GM18499 (cell line): Measurements from ENCODE around the gene CEP120.

Source experiments
- ATAC-seq: cut with Tn5 transposase; IDR thresholded peaks from one replicate; pipeline ENCODE4 v1.9.1; 2021; ENCODE audit warnings: moderate number of reproducible peaks; ENCODE audit not compliant: insufficient read depth, unreplicated experiment

The CEP120 gene

DNA sequence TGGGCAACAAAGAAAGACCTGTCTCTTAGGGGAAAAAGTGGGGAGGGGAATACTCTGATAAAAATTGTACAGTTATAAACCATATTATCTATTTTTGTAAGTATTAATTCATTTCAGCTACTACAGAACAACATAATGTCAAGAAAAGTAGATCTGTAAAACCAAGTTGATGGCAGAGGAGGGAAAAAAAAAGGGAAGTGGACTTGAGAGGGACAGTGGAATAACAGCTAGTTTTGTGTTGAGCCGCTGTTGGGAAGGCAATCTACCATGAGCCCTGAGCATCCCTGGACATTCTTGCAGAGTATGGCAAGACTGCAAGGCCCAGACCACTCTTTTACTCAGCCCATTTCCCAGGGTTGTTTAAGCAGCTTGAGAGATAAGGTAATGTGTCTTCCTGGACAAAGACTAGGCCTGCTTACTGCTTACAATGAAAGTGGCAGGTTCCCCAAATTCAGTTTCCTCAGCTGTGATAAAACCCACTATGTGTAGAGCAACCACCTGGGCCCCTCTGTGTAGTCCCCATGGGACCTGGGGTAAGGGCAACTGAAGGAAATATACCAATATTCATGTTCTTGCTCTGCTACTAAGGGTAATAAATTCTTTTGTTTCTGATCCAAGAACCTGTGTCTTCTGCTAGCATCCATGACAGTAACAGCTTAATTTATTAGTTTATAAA lies 25.0 kb downstream of the CEP120 start:
- no peak for ATAC-seq

DNA sequence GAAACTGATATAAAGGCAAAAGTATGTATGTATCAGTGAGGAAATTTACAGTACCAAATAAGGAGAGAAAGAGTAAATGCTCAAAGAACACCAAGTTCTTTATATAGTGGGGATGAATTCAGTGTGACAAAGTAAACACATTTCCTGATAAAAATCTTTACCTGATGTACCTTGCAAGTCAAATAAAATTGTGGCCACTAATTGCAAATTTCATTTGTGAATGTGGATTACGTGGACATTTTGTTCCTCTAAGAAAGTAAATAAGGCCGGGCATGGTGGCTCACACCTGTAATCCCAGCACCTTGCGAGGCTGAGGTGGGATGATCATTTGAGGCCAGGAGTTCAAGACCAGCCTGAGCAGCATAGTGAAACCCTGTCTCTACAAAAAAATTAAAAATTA lies 25.7 kb downstream of the CEP120 start:
- no peak for ATAC-seq

DNA sequence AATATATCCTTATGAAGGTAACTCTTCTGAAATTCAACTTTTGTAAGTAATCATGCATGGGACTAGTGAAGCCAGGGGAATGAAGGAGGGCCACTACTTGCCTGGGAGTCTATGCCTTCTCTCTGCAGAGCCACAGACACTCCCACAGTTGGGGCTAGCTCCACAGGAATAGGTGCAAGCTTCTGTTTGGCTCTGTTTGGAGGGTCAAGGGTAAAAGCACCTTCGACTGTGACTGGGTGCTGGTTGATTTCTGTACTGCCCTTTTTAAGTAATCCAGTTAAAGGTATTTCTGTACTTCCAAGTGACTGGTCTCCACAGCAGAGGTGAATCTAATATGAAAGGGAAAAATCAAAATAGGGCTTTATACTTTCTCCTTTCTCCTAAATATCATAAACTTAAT lies 32.2 kb downstream of the CEP120 start:
- ATAC-seq = no peak

DNA sequence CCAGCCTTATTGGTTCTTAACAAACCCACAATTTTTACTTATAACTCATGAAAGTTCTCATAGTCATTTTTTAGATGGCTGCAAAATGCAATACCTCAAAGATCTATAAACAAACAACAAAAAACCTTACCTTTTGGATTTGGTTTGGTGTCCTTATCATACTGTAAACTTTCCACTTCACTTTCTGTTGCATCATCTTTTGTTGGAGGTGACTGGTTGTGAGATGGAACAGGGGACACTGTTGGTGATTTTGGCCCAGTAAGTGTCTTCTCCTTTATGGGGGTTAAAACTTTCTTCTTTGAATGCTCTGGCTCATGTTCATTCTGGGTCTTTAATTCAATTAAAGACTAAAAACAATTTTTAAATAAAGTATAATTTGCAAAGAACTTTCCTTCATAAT lies 33.4 kb downstream of the CEP120 start:
- ATAC-seq = no peak

DNA sequence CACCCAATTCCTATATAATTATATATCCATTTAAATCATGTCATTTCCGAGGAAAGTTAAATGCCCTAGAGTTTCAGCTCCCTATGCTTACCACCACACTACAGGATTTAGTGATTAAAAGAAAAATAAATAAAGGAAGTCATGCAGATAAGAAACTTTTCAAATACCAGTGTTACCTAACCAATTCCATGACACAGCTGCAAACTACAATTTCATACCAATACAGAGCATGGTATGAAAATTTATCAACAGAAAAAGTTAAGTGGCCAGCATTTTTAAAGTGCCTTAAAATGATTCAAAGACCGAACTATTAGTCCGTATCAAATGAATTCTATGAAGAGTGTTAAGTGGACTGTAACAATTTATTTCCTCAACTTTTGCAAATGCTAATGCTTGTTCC lies 35.9 kb downstream of the CEP120 start:
- ATAC-seq = no peak

DNA sequence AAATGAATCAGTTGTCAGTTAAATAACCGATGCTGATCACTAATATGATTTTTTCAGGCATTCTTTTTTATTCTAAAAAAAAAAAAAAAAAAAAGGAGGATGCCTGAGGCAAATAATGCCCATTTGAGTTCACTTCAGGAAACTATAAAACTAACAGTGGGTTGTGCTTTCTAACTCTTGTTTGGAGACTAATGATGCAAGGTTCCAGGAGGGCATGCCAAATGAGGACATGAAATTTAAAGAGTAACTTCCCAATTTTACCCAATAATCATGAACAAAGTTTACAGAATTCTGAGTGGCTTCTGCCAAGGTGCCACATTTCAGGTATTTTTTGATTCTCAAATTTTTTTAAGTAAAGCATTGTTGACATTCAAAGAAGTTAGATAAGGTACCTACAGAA lies 41.0 kb downstream of the CEP120 start:
- ATAC-seq = no peak

DNA sequence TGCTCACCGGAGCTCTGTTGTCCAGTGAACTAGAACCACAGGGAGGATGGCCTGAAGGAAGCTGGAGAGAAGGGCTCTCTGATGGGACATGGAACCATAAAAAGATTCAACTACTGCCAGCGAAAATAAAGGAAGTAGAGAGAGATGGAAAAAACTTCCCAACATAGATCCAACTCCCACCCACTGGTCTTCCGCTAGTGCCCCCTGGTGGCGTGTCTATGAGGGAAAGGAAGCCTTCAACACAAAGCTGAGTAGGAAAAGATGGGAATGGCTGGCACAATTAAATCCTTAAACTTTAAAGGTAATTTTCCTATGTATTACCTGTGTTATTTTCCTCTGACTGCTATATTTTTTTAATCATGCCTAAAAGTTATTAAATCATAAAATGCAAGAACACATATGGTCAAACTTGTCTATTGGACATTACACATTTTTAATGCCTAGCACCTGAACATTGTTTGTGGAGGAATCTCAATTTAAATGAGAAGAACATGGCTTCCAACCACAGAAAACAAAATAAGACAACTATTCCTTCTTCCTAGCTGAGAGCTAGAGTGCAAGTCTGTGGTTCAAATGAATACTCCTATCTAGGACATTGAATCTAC lies 51.5 kb downstream of the CEP120 start:
- no peak for ATAC-seq

DNA sequence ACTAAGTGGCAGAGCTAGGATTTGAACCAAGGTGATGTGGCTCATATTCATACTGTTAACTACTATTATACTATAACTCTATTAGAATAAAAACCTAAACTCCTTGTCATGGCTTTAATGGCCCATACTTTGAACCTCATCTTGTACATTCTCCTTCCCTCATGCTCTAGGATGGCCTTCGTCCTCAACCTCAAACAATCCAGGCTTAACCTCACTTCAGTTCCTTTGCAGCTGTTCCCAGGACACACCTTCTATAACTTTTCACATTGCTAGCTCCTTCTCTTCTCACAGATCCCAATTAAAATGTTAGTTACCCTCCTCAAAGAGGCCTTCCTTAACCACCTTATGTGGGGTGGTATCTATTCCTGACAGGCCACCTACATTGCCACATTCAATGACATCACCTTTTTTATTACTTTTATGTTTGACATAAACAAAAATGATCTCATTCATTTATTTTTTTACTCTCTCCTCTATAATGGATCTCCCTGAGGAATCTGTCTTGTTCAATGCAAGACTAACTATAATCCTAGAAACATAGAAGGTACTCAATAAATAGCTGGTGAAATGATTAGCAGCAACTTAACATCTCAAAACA lies 53.7 kb downstream of the CEP120 start:
- ATAC-seq = no peak

DNA sequence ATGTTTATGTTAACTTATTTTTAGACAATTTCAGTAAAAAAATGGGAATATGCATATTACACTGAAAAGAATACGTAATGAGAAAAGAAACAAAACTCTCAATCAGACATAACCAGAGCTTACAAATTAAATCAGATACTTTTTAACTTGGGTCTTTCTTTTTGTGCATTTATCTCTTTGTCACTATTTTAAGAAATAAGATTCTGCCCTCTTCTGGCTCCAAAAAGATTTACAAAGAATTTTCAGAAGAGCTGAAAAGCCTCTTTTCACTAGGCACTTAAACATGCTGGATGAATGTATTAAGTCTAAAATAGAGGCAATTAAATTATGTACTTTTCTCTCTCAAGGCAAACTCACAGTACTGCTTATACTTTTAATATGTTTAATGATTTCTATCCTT lies 55.5 kb downstream of the CEP120 start:
- no peak for ATAC-seq

DNA sequence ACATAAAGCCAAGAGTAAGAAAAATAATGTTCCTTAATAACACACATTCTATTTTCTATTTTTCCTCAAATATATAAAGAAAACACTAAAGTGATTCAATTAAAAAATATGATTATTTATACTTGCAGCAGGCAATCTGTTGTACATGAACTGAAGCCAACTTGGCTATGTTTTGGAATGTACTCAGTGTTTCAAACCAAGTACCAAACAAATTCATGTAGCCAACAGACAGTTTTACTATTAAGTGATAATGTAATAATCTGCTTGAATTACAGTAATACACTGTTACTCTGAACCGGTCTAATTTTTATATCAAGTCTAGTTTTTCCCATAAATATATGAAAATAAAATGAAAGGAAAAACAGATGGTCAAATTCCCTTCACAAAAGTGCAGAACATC lies 58.0 kb downstream of the CEP120 start:
- no peak for ATAC-seq

DNA sequence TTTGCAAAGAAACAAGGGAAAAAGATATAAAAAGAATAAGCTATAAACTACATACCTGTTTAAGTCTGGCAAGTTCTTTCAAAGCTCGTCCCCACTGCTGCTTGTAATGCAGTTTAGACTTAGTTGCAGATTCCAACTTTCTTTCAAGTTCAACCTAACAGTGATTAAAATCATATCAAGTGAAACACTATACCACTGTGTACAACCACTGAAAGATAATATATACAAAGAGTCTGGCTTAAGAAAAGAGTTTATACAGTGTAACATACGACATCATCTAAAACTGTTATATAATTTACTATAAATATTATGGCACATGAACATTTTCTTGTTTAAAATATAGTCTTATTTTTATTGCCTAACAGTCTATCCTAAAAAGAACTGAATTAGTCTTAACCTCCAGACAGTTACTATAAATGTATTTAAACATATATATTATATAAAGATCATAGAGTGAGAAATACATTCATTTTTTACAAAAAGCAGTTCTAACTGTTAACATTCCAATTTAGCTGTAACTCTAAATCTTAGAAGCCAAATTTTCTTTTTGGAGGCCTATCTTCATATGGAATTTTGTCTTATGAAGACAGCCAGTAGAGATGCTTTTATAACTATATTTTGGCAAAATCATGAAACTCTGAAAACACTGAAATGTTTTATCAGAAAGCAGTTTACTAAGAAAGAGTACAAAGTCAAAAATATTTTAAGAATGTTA lies 58.6 kb downstream of the CEP120 start:
- no peak for ATAC-seq

DNA sequence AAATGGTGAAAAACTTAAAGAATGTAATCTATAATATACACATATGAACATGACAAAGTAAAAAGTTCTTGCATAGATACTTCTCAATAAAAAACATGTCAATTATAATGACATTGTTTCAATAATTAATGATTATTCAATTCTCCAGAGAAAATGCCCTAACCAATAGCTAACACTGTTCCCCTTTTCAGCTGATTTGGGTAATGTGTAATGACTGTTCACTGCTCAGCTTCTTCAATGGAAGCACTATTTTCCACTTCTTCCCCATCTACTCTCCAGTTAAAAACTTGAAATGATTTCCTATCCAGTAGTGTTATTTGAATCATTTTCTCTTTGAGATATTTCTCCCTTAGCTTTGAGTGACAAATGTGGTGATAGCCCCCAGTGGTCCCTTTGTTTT lies 62.3 kb downstream of the CEP120 start:
- no peak for ATAC-seq

DNA sequence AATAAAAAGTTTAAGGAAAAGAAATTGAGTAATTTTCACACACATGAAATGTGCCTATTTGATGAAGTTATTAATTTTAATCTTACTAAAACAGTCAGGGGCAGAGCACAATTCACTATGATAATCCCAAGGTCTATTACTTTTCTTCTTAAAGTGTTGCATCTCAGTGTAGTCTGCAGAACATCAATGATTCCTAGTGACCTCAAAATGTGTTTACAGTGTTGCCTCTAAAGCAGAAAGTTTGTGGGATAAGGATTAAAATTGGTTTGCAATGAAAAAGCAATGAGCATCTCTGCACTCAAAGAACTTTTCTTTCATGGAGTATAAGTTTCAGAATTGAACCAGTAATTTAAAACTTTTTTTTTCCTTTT lies 63.0 kb downstream of the CEP120 start:
- ATAC-seq = no peak

DNA sequence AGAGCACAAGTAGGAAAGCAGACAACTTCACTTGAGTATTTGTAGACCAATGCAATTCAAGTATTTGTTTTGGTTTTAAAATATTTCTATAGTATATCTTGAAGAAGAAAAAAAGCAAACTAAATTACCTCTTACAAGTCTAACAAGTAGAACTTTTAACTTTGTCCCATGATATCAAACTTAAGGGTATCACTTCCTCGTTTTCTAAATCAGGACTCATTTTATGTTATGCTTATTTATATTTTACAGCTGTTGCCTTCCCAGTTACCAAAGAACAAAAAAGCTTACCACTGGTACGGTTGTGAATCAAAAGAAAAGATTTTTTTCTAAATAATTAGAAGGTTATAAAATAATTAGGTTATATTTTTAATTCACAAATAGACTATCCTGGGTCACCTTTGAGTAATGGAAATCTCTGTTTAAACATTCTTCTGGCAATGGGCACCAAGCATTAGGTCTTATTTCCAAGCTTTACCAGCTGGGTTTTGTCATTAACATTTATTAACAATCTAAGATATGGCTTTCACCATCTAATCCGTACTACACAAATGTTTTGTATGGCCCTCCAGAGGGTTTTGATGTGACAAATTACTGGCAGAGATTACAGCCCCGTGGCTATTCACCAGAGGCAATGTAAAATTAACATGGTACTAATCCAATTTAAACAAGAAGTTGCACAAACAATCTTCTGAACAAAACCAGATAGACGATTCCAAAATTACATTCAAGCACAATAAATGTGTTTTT lies 63.6 kb downstream of the CEP120 start:
- ATAC-seq = no peak

DNA sequence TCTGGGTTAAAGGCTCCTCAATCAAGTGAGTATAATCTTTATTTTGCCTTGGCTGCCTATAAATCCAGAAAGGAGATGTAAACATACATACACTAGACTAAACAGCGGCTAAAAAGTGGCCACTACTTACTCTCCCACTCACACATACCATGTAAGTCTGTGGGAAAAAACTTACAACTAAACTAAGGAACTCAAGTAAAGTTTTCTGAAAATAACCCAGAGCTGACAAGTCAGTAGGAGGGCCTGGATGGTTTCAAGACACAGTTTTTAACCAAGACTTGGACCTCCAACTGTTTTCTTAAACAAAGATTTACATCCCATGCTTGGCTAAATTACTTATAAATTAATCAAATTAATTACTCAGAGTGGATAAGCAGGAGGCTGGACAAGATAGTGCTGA lies 64.5 kb downstream of the CEP120 start:
- no peak for ATAC-seq

DNA sequence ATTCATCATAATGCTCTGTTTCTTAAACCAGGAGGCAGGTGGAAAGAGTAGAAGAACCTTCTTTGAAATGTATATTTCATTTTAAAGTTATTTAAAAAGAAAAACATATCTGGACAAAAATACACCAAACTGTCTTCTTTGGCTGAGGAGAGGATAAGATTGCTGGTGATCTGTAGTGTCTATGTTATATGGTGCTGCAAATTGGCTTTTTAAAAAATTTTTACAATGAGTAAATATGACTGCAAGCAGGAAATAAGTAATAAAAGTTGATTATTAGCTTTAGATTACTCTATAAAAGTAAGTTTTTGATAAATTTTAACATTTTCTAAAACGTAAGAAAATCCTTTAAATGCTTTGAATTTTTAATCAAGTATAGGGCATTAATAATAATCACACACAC lies 64.9 kb downstream of the CEP120 start:
- no peak for ATAC-seq

DNA sequence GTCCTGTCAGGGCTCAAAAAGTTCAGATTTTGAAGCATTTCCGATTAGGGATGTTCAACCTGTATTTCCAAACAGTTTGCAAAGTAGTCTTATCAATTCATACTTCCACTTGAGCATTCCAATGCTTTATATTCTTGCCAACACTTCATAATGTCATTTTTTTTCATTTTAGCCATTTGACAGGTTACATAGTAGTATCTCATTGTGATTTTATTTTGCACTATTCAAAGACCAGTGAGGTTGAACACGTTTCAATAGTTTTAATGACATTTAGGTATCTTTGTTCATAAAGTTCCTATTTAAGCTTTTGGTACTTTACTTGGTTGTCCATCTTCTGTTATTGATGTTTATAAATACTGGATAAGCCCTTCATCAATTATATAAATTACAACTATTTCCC lies 71.4 kb downstream of the CEP120 start:
- ATAC-seq = no peak

DNA sequence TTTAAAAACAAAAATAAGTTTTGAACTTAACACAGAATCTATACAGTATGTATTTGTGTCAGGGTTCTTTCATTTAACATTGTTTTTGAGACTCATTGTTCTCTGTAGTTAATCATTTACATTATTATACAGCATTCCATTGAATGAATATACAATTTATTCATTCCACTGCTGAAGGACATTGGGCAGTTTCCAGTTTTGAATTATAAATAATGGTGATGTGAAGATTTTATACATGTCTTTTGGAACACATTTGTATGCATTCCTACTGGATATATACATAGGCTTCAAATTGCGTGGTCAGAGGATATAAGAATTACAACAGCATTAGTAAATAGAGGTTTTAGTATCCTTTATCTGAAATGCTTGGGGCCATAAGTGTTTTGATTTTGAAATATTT lies 72.0 kb downstream of the CEP120 start:
- ATAC-seq = no peak

DNA sequence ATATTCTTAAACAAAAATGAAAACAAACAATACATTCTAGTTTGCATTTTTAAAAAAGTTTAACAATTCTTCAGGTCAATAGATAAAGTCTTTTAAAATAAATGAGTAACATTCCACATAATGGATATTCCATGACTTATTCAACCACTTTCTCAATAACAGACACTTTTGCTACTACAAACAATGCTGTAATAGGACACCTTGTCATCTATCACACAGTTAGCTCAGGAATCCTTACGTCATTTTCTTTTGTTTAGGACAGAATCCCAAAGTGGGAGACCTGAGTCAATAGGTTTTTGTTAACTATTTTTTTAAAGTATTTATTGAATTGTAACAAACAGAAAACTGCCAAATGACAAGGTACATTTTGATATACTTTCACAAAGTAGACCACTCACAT lies 72.5 kb downstream of the CEP120 start:
- ATAC-seq = no peak

DNA sequence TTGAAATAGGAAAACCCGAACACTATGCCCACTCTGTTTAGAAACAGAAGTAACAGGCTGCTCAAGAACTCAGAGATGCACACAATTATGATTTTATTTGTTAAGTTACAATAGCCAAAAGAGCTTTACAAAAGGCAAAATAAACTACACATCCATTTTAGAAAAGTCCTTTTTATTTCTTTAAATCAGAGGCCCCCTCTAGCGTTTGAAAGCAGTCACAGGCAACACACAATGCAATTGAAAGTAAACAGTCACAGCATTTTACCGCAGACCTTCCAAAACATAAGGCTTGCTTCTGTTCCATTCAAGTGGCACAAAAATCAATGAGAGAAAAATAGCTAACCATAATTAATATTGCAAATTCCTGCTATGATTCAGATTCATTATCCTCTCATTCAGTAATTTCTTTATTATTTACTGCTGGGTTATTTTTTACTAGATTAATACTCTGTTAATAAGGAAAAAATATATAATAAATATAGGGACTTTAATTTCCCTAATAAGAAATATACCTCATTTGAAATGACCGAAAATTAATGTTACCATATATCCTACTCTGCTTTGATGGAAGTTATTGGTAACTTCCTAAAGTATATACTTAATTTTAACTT lies 78.3 kb downstream of the CEP120 start:
- ATAC-seq = no peak
